ENCODE data around the gene TASP1.
"Not testable (repeated sequence)": the region's sequence is repeated elsewhere in the genome, so short reads cannot be mapped to it uniquely, and the experiment has no call there.

TASP1 gene

GRCh38 chr20:13648291-13649228, 9.8 kb upstream of the TASP1 start:
- DNase-seq (ENCODE audit: low spot score): no peak

GRCh38 chr20:13644010-13644409, 5.3 kb upstream of the TASP1 start:
- no peak for DNase-seq (ENCODE audit: low spot score)

GRCh38 chr20:13639150-13639497, 392 bp upstream of the TASP1 start:
- DNase-seq (ENCODE audit: low spot score): peak; percentile 19

- peak; percentile 24 for DNase-seq (ENCODE audit: low spot score)
These were observed 603 bp downstream of the TASP1 start for GRCh38 chr20:13638162-13638495.

- DNase-seq (ENCODE audit: low spot score): no peak
These were observed 6.3 kb downstream of the TASP1 start for GRCh38 chr20:13632431-13632830.

- DNase-seq (ENCODE audit: low spot score): not testable (repeated sequence)
These were observed 11.2 kb downstream of the TASP1 start for GRCh38 chr20:13627525-13627924.

- no peak for DNase-seq (ENCODE audit: low spot score)
These were observed 12.0 kb downstream of the TASP1 start for GRCh38 chr20:13626724-13627123.

- DNase-seq (ENCODE audit: low spot score): no peak
These were observed 13.3 kb downstream of the TASP1 start for GRCh38 chr20:13625304-13625979.

GRCh38 chr20:13619415-13619814, 19.3 kb downstream of the TASP1 start:
- not testable (repeated sequence) for DNase-seq (ENCODE audit: low spot score)

GRCh38 chr20:13618456-13618855, 20.3 kb downstream of the TASP1 start:
- DNase-seq (ENCODE audit: low spot score): not testable (repeated sequence)

GRCh38 chr20:13617585-13617984, 21.1 kb downstream of the TASP1 start:
- DNase-seq (ENCODE audit: low spot score): not testable (repeated sequence)

- DNase-seq (ENCODE audit: low spot score): not testable (repeated sequence)
These were observed 22.0 kb downstream of the TASP1 start for GRCh38 chr20:13616713-13617112.

GRCh38 chr20:13613917-13614316, 24.8 kb downstream of the TASP1 start:
- DNase-seq (ENCODE audit: low spot score): peak; percentile 9

- no peak for DNase-seq (ENCODE audit: low spot score)
These were observed 27.1 kb downstream of the TASP1 start for GRCh38 chr20:13611611-13612125.

GRCh38 chr20:13610184-13610583, 28.5 kb downstream of the TASP1 start:
- DNase-seq (ENCODE audit: low spot score): no peak

- DNase-seq (ENCODE audit: low spot score): no peak
These were observed 30.7 kb downstream of the TASP1 start for GRCh38 chr20:13608066-13608465.

- not testable (repeated sequence) for DNase-seq (ENCODE audit: low spot score)
These were observed 45.3 kb downstream of the TASP1 start for GRCh38 chr20:13593423-13593822.

GRCh38 chr20:13588049-13588448, 50.7 kb downstream of the TASP1 start:
- no peak for DNase-seq (ENCODE audit: low spot score)

- DNase-seq (ENCODE audit: low spot score): no peak
These were observed 51.4 kb downstream of the TASP1 start for GRCh38 chr20:13587370-13587769.

GRCh38 chr20:13586133-13586532, 52.6 kb downstream of the TASP1 start:
- DNase-seq (ENCODE audit: low spot score): no peak

- DNase-seq (ENCODE audit: low spot score): no peak
These were observed 57.3 kb downstream of the TASP1 start for GRCh38 chr20:13581451-13581850.

- DNase-seq (ENCODE audit: low spot score): no peak
These were observed 58.0 kb downstream of the TASP1 start for GRCh38 chr20:13580707-13581106.

GRCh38 chr20:13574071-13574470, 64.7 kb downstream of the TASP1 start:
- DNase-seq (ENCODE audit: low spot score): no peak

Measured in COLO829 (cell line).